ENCODE data around the gene GPD1.

The GPD1 gene

GRCh38 chr12:50132505-50133135 lies 28.8 kb downstream of the GPD1 start:
- Histone ChIP-seq H4K20me1 (ENCODE audit: insufficient read depth, low read length, poor library complexity, severe bottlenecking) (no peaks in the 10 kb centered on the region), H3K9me2 (replicated peaks; ENCODE audit: low read depth, low read length) (no peaks in the 10 kb centered on the region), H3K9me3 (ENCODE audit: insufficient read depth, low read depth, low read length) (no peaks in the 10 kb centered on the region), H3K4me3 (ENCODE audit: low read length, poor library complexity, severe bottlenecking) (no peak overlapping the region), H3K4me2 (ENCODE audit: low read depth, low read length, poor library complexity, severe bottlenecking) (no peak overlapping the region), H3K79me2 (ENCODE audit: insufficient read depth, low read length) (no peaks in the 10 kb centered on the region), H3K4me1 (ENCODE audit: insufficient read depth, low read length, poor library complexity, severe bottlenecking) (no peaks in the 10 kb centered on the region), H2AFZ (ENCODE audit: low read length) (no peak overlapping the region), H3K27me3 (ENCODE audit: insufficient read depth, low read length, poor library complexity, severe bottlenecking) (no peaks in the 10 kb centered on the region), H3K36me3 (ENCODE audit: insufficient read depth, low read length) (peaks cover 84% of the 10 kb centered on the region), H3K9ac (ENCODE audit: low read depth, low read length, poor library complexity, severe bottlenecking) (no peak overlapping the region), H3F3A (ENCODE audit: low read depth) (no peaks in the 10 kb centered on the region)
- TF ChIP-seq EZH2phosphoT487 (IDR thresholded peaks at IDR 0.05; ENCODE audit: borderline replicate concordance) (no peak), CTCF (conservative IDR thresholded peaks at IDR 0.05; ENCODE audit: low read length) (no peak)

- peaks cover 16% of the 10 kb centered on the region for H3K79me2 ChIP-seq (ENCODE audit: insufficient read depth, low read length)
- H3K4me2 ChIP-seq (ENCODE audit: low read depth, low read length, poor library complexity, severe bottlenecking): no peak overlapping the region
- H3K9me2 ChIP-seq (replicated peaks; ENCODE audit: low read depth, low read length): no peaks in the 10 kb centered on the region
- no peaks in the 10 kb centered on the region for H4K20me1 ChIP-seq (ENCODE audit: insufficient read depth, low read length, poor library complexity, severe bottlenecking)
- H3K9ac ChIP-seq (ENCODE audit: low read depth, low read length, poor library complexity, severe bottlenecking): no peak overlapping the region
- H3K4me3 ChIP-seq (ENCODE audit: low read length, poor library complexity, severe bottlenecking): no peak overlapping the region
- H3K27me3 ChIP-seq (ENCODE audit: insufficient read depth, low read length, poor library complexity, severe bottlenecking): no peaks in the 10 kb centered on the region
- TF ChIP-seq CTCF (conservative IDR thresholded peaks at IDR 0.05; ENCODE audit: low read length) (no peak), EZH2phosphoT487 (IDR thresholded peaks at IDR 0.05; ENCODE audit: borderline replicate concordance) (no peak)
- peaks cover 54% of the 10 kb centered on the region; the same call in 1 of the 2 replicates for H3K36me3 ChIP-seq (ENCODE audit: insufficient read depth, low read length)
- H2AFZ ChIP-seq (ENCODE audit: low read length): no peak overlapping the region
- H3F3A ChIP-seq (ENCODE audit: low read depth): no peaks in the 10 kb centered on the region
- no peaks in the 10 kb centered on the region for H3K9me3 ChIP-seq (ENCODE audit: insufficient read depth, low read depth, low read length)
- no peaks in the 10 kb centered on the region for H3K4me1 ChIP-seq (ENCODE audit: insufficient read depth, low read length, poor library complexity, severe bottlenecking)
These were observed 39.2 kb downstream of the GPD1 start for GRCh38 chr12:50142993-50143392.

- TF ChIP-seq CTCF (conservative IDR thresholded peaks at IDR 0.05; ENCODE audit: low read length) (no peak), EZH2phosphoT487 (IDR thresholded peaks at IDR 0.05; ENCODE audit: borderline replicate concordance) (no peak)
- Histone ChIP-seq H3F3A (ENCODE audit: low read depth) (no peaks in the 10 kb centered on the region), H3K9ac (ENCODE audit: low read depth, low read length, poor library complexity, severe bottlenecking) (no peak overlapping the region), H2AFZ (ENCODE audit: low read length) (no peak overlapping the region), H3K36me3 (ENCODE audit: insufficient read depth, low read length) (peaks cover 33% of the 10 kb centered on the region; the same call in 1 of the 2 replicates), H3K4me3 (ENCODE audit: low read length, poor library complexity, severe bottlenecking) (no peak overlapping the region), H3K4me2 (ENCODE audit: low read depth, low read length, poor library complexity, severe bottlenecking) (no peak overlapping the region), H3K9me2 (replicated peaks; ENCODE audit: low read depth, low read length) (no peaks in the 10 kb centered on the region), H3K4me1 (ENCODE audit: insufficient read depth, low read length, poor library complexity, severe bottlenecking) (no peaks in the 10 kb centered on the region), H3K9me3 (ENCODE audit: insufficient read depth, low read depth, low read length) (no peaks in the 10 kb centered on the region), H3K27me3 (ENCODE audit: insufficient read depth, low read length, poor library complexity, severe bottlenecking) (no peaks in the 10 kb centered on the region), H4K20me1 (ENCODE audit: insufficient read depth, low read length, poor library complexity, severe bottlenecking) (no peaks in the 10 kb centered on the region), H3K79me2 (ENCODE audit: insufficient read depth, low read length) (peaks cover 21% of the 10 kb centered on the region)
These were observed 41.6 kb downstream of the GPD1 start for GRCh38 chr12:50145439-50145838.

All from Loucy (cell line).